ENCODE data around the gene DENND2D.

DENND2D gene

GRCh38 chr1:111199881-111200801 is at the start of gene DENND2D:
TSS of gene DENND2D (minus strand) at chr1:111200646. CDS start at chr1:111200459, 187 bp downstream.
- no peaks in the 10 kb centered on the region for H4K20me1 ChIP-seq (ENCODE audit: control insufficient read depth, insufficient read depth, low read depth, low read length)
- H3K36me3 ChIP-seq (ENCODE audit: control insufficient read depth, low read length): peaks cover 80% of the 10 kb centered on the region
- peak within 1 kb of the TSS; percentile 15; the same call in 1 of the 2 replicates for H3K27ac ChIP-seq (ENCODE audit: low read depth, low read length)
- no peaks in the 10 kb centered on the region for H3K27me3 ChIP-seq (ENCODE audit: control insufficient read depth, low read length)
- H3K4me2 ChIP-seq (ENCODE audit: low read length): peak within 1 kb of the TSS; percentile 97
- H3F3A ChIP-seq (ENCODE audit: control insufficient read depth, insufficient read depth): peaks cover 11% of the 10 kb centered on the region
- H3K9me2 ChIP-seq (replicated peaks; ENCODE audit: control insufficient read depth, low read length): no peaks in the 10 kb centered on the region
- H3K9me3 ChIP-seq (ENCODE audit: control insufficient read depth, insufficient read depth, low read length): no peaks in the 10 kb centered on the region
- peaks cover 43% of the 10 kb centered on the region for H3K79me2 ChIP-seq (ENCODE audit: control insufficient read depth, low read length)
- H3K4me3 ChIP-seq (ENCODE audit: low read length): no peak within 1 kb of the TSS
- peaks cover 69% of the 10 kb centered on the region for H3K4me1 ChIP-seq (ENCODE audit: control insufficient read depth, low read length)
- TF ChIP-seq EZH2phosphoT487 (IDR thresholded peaks at IDR 0.05; ENCODE audit: borderline replicate concordance, low read length): no peak
- TF ChIP-seq CTCF (IDR thresholded peaks at IDR 0.05; ENCODE audit: low read depth, low read length, poor library complexity, severe bottlenecking): no peak

- no peak overlapping the region for H3K27ac ChIP-seq (ENCODE audit: low read depth, low read length)
- H3K4me1 ChIP-seq (ENCODE audit: control insufficient read depth, low read length): no peaks in the 10 kb centered on the region
- no peaks in the 10 kb centered on the region for H3K79me2 ChIP-seq (ENCODE audit: control insufficient read depth, low read length)
- no peak overlapping the region for H3K4me2 ChIP-seq (ENCODE audit: low read length)
- H3F3A ChIP-seq (ENCODE audit: control insufficient read depth, insufficient read depth): no peaks in the 10 kb centered on the region
- H3K4me3 ChIP-seq (ENCODE audit: low read length): no peak overlapping the region
- H3K36me3 ChIP-seq (ENCODE audit: control insufficient read depth, low read length): no peaks in the 10 kb centered on the region
- TF ChIP-seq CTCF (IDR thresholded peaks at IDR 0.05; ENCODE audit: low read depth, low read length, poor library complexity, severe bottlenecking): no peak
- no peak for TF ChIP-seq EZH2phosphoT487 (IDR thresholded peaks at IDR 0.05; ENCODE audit: borderline replicate concordance, low read length)
- H3K27me3 ChIP-seq (ENCODE audit: control insufficient read depth, low read length): peaks cover 5% of the 10 kb centered on the region; the same call in 1 of the 2 replicates
- H3K9me3 ChIP-seq (ENCODE audit: control insufficient read depth, insufficient read depth, low read length): no peaks in the 10 kb centered on the region
- H3K9me2 ChIP-seq (replicated peaks; ENCODE audit: control insufficient read depth, low read length): no peaks in the 10 kb centered on the region
- no peaks in the 10 kb centered on the region for H4K20me1 ChIP-seq (ENCODE audit: control insufficient read depth, insufficient read depth, low read depth, low read length)
Measured at GRCh38 chr1:111249960-111250359, 49.5 kb upstream of the DENND2D start.

GRCh38 chr1:111247125-111247838 is 46.8 kb upstream of the DENND2D start:
- H3K27ac ChIP-seq (ENCODE audit: low read depth, low read length): no peak overlapping the region
- no peaks in the 10 kb centered on the region for H3K9me2 ChIP-seq (replicated peaks; ENCODE audit: control insufficient read depth, low read length)
- H3K27me3 ChIP-seq (ENCODE audit: control insufficient read depth, low read length): 0 out of 2 replicates have a peak, but pooled peaks cover 2% of the 10 kb centered on the region
- peaks cover 12% of the 10 kb centered on the region for H3K36me3 ChIP-seq (ENCODE audit: control insufficient read depth, low read length)
- no peaks in the 10 kb centered on the region for H3K79me2 ChIP-seq (ENCODE audit: control insufficient read depth, low read length)
- H3K4me2 ChIP-seq (ENCODE audit: low read length): no peak overlapping the region
- no peak overlapping the region for H3K4me3 ChIP-seq (ENCODE audit: low read length)
- H3K4me1 ChIP-seq (ENCODE audit: control insufficient read depth, low read length): no peaks in the 10 kb centered on the region
- H3K9me3 ChIP-seq (ENCODE audit: control insufficient read depth, insufficient read depth, low read length): no peaks in the 10 kb centered on the region
- no peaks in the 10 kb centered on the region for H4K20me1 ChIP-seq (ENCODE audit: control insufficient read depth, insufficient read depth, low read depth, low read length)
- no peaks in the 10 kb centered on the region for H3F3A ChIP-seq (ENCODE audit: control insufficient read depth, insufficient read depth)
- TF ChIP-seq EZH2phosphoT487 (IDR thresholded peaks at IDR 0.05; ENCODE audit: borderline replicate concordance, low read length): no peak
- no peak for TF ChIP-seq CTCF (IDR thresholded peaks at IDR 0.05; ENCODE audit: low read depth, low read length, poor library complexity, severe bottlenecking)
